ENCODE data around the gene C17orf100.

The C17orf100 gene

DNA sequence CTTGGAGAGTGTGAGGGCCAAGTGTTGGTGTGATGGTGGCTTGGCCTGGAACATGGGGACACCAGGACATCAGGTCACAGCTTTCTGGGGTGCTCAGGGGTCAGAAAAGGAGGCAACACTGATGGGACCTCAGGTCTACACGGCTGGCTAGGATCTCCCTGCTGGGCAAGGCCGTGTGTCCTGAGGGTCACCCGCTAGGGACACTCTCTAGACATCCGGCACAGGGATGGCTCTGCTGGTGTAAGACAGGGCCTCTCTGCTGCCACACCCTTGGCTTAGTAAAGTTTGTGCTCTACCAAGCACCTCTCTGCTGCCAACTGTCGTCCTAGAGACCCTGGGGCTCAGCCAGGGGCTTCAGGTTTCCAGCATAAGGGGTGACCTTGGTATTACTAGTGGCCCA, 45.3 kb downstream of the C17orf100 start:
- DNase-seq: no peak

DNA sequence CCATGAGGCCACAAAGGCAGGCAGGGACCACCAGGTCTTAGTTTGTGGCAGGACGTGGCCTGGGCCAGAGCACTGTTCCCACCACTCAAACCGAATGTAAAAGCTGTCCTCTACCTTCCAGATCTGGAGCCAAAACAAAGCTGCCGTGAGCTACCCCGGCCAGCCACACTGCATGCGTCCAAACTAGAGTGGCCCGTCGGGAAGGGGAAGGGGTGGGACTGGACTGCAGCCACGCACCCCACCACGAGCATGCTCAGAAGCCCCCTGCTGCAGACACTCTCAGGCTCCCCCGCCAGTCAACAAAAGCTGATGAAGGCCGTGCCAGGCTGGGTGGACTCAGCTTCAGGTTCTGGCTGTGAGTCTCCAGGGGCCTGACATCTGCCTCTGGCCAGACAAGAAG, 46.4 kb downstream of the C17orf100 start:
- DNase-seq: no peak

DNA sequence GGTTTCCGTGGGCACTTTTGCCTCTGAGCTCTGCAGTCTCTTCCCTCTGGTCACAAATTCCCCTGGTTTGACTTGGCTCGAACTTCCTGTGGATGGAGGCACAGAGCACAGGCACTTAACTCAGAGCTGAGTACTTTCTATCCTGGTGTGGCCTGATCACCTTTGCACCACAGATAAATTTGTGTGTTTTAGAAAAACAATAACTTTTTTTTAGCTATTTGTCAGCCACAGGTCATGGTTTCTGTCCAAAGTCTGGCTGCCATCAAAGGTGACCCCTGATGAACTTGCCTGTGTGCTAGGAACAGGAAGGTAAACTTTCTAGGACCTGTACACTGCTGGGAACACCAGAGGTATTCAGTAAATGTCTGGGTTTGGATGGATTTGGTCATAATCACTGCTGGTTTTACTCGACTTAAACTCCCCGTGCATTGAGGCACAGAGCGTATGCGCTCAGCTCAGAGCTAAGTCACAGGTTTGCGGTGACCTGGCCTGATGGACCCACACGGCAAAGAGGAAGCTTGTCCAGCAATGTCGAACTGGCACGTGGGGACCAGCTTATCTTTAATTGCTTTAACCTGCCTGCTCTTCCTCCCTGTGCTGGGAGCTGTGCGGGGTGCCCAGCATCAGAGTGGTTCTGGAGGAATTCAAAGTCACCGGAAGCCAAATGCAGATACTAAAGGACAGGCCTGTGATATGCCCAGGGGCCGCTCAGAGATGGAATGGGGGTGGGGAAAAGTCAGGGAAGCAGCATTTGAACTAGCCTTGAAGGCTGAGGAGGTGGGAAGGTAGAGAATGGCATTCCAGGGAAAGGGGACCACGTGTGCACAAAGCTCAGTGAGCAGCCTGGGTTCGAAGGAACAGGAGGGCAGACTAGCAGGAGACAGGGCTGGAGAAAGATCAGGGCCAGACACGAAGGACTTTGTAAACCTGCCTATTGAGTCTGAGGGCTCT, 48.7 kb downstream of the C17orf100 start:
- DNase-seq: no peak

DNA sequence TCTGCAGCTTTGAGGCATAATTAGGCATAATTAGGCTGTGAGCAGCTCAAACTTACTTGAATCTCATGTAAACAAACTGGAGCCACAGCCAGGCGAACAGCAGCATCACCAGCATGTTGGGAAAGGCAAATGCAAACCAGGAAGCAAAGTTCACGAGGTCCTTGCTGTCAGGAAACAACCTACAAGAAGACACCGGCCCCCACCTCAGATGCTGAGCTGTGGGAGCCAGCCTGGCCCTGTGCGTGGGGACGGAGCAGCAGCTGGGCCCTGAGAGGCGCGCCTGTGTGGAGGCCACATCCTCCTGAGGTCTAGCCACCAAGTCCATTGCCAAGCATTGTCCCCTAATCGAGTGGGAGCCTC, 49.4 kb downstream of the C17orf100 start:
- DNase-seq: no peak

DNA sequence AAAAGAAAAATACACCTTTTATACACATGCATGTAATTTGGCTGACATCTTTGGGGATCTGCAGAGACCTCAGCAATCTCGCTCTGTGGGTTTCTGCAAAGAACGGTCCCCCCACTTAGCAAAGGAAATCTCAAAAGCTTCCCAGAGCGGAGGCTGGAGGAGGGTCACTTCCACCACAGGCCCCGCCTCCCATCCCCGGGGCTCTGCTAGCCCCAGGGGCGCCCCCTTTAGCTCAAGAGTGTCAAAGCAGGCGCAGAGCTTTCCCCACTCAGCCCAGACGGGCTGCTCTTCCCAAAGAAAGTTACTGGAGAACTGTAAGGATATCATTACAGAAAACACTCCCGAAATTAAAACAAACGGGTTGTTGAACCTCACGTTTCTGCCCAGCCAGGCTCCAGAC, 50.2 kb downstream of the C17orf100 start:
- DNase-seq: no peak

DNA sequence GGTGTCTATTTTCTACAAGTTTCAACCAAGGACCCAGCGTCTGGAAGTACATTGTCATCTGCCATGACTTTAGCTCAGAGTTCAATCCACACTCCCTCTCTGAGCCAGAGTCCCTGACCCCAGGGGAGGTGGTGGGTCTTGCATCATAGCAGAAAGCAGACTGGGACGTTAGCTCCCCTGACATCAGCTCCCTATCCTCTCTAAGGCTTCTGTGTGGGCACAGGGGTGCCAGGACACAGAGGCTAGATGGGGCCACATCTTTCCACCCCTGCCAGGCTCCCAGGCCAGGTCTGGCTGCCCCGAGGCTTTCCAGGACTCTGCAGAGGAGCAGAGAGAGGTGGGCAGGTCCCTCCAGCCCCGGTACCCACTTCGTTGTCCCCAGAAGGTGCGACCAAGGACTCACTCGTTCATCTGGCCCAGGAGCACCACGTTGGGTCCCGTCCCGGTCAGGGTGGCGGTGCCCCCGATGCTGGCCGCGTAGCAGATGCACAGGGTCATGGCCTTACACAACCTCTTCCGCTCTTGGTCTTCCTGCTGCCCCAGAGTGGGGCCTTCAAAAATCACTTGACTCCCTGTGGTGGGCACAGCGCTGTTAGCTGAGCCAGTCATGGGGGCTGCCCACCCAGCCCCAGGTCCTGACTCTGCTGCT, 51.1 kb downstream of the C17orf100 start:
- no peak for DNase-seq

Data from activated effector memory CD4-positive, alpha-beta T cell treated with Interleukin-2 at 50 U/mL for 16 hours (primary cell).